GM18861 (cell line): ENCODE measurements around the gene DLGAP1.

Experiments
- ATAC-seq: cut with Tn5 transposase; IDR thresholded peaks from one replicate; pipeline ENCODE4 v1.9.1; 2021; ENCODE audit not compliant: unreplicated experiment

The DLGAP1 gene

DNA sequence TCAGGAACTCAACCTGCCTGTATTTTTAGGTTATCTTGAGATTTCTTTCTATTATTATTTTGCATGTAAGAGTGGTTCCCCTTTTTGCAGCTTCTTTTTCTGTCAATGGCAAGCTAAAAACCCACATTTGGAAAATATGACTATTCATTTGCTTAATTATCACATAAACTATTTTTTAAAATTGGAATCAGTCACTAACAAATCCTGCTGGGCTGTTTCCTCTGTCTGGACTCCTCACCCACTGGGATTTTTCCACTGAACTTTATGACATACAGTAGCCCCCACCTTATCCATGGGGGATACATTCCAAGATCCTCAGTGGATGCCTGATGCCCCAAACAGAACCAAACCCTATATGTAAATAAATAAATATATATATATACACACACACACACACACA lies 447.3 kb downstream of the DLGAP1 start:
- no peak for ATAC-seq

DNA sequence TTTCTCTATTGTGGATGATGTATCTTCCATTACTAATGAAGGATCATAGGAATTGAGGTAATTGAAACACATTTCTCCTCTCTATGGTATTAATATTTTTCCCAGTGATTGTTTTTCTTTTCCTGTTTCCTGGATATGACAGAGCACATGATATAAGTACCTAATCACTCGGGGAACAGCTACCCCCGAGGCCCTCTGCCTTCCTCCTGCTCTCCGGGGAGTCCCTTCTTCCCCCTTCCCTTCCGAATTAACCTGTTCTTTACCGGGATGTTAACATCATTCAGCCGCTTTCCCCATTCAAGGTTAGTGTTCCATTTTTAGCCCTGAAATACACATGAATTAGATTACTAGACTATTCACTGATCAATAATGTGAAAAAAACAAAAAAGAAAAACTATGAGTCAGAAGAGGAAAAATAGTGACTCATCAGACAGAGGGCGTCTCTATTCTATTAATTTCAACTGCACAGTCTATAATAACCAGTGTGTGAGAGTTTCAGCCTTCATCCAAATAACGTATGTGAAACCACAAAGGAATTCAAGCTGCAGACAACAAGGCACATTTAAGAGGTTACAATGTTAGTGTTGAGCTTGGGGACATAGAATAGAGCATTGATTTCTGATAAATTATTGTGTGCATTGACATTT lies 450.8 kb downstream of the DLGAP1 start:
- ATAC-seq: no peak

DNA sequence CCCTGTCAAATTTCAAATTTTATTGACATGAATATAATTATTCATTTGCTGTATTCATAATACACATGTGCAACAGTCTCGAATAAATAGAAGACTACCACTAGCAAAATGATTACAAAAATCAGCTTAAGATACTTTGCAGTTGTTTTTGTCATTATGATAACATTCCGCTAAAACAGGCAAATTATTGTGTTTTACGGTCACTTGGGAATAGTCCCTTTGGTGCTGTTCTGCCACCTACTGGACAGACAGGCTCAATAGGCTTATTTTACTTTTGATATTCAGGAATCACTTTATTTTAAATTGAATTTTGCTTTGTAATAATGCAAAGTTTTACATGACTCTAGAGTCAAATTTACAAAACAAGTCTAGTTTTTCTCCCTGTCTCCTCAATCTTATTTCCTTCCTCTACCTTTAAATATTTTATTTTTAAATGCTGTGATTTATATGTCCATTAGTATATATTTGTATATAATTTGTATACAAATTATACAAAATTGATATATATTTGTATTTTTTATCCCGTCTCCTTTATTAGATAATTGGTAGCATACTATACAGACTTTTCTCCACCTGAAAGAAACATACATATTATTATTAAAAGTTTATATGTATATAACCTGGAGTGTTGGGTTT lies 456.3 kb downstream of the DLGAP1 start:
- no peak for ATAC-seq

DNA sequence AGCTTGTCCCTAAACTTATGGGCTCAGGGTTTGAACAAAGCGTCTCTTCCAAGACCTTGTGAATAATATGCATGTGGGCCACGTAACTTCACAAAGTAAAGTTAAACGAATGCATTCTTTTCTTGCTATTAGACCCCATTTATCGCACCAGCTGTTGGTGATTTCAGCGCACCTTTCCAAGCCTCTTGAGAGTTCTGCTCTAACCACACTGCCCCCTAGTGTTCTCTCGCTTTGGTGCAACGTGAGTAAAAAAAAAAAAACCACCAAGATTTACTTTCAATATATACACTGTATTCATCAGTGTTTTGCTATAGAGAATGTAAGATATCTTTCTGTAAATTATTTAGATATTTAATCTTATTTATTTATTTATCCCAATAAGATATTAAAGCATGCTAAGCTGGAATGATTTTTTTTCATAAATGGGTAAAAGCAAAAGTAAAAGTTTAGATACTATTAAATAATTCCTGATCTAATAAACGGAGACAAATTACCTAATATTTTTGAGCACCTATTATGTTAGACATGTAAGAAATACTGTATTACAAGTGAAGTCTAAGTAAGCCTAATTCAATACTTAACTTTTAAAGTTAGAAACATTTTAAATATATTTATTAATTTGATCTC lies 459.5 kb downstream of the DLGAP1 start:
- ATAC-seq: peak; percentile 69

DNA sequence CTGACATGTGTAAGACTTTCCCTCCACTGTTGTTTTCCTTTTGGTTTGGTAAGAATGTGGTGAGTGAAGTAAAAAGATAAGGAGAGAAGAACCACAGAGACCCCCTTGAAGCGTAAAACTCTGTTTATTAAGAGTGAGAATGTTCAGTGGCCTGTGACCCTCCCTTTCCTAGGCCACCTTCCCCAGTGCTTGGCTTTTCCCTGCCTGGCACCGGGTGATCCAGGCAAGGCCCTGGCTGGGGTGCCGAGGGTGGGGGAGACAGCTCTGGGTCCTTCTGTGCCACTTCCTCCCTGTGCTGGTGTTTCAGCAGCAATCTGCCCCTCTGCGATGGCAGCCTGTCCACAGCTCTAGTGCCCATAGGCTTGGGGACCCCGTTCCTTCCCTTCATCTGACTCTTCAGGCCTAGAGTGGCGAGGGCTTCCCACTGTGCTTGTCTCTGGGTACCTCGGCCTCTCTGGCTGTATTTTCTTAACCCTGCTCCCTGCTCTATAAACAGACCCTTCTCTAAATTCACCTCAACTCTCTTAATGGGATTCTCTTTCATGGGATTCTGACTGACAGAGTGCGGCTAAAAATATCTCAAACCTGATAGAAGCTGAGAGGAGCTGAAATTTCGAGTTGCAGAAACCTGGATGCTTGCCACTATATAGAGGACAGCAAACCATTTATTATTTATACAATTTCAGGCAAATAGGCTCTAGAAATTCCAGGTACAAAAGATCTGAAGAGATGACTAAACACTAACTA lies 461.0 kb downstream of the DLGAP1 start:
- ATAC-seq: no peak

DNA sequence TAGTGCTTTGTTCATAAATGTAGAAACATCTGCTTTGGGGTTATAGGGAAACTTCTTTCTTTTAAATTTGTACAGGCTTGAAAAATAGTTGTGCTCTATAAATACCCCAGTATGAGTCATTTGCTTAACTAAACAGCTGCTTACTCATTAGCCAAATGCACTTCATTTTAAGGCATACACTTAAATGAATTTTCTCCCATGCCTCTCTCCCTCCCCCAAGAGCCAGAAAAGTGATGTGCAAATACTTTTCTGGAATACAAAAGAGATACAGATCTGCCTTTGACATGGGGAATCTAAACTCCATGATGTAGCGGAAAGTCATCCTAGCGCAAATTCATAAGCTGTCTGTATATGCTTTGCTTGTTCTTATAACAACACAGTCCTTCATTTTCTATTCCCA lies 469.4 kb downstream of the DLGAP1 start:
- ATAC-seq: no peak

DNA sequence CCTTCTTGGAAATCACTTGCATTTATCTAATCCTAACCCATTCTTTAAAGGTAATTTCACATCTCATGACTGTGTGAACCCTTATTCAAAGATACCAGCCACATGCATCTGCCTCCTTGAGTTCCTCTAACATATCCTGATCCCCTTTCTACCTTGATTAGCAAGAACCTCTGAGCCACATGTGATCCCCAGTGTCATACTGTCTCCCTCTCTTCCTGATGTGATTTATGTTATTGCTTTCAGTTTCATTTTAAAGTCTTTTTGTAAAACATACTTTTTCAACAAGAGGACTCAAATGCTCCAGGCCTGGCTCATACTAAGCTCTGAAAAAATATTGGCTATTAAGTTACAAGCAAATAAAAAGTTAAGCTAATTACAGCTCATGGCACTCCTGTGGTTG lies 470.1 kb downstream of the DLGAP1 start:
- peak; percentile 38 for ATAC-seq

DNA sequence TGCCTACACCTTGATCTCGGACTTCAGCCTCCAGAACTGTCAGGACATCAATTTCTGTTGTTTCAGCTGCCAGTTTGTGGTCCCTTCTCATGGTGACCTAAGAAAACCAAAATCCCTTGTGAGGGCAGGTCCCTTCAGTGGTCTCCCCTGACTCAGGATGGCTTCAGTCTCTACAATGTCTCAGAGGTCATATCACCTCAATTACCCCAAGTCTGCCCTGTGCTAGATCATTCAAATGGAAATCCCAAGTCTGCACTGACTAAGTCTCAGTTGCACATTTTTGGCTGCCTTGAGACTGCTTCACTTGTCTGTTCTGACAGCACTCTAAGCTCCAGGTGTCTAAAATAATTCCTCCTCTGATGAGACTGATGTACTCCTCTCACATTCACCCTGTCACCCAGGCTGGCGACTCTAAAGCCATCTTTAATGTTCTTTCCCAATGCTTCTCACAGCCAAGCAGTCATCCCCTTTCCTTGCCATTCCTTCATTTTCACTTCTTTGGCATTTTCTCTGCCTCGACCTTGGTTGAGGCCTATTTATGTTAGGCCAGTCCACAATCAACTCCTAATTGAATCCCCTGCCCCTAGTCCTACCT lies 470.8 kb downstream of the DLGAP1 start:
- no peak for ATAC-seq

DNA sequence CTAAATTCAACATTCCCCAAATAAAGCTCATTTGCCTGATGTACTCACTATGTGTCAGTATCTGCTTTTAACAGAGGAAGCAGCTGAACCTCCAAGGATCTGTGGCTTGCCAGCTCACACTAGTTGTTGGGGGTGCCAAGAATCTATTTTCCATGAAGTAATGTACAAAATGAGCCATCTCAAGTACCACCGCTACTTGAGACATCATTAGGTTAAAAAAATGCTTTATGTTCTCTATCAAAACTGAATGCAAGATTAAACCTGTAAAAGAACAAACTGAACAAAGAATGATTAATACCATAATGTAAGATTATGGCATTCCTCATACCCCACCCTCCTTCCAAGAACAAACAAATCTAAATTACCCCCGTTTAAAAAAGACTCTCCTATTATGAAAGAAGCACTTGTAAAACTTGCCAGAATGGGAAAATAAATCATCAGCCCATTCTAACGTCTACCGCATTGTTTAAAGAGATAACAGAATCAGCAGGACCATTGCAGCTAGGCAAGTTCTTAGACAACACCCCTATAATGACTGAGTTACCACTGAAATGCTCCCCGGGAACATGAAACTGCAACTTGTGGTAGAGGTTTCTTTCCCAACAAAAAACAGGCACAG lies 471.6 kb downstream of the DLGAP1 start:
- ATAC-seq: no peak

DNA sequence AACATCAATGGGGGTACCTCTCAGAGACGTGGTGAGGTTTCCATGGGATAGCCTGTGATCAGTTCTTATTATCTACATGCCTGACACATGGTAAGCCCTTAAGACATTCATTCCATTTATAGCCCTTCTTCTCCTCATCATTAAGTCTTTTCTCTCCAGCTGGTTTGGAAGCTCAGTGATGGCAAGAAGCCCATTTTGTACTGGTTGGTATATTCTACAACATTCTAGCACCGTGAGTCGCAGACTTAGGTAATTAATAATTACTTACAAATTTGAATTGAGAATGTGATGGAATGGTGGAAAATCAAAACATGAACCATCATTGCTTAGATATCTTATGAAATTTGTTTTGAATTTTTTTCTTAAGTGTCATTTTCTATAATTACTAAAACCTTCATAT lies 472.6 kb downstream of the DLGAP1 start:
- ATAC-seq: no peak

DNA sequence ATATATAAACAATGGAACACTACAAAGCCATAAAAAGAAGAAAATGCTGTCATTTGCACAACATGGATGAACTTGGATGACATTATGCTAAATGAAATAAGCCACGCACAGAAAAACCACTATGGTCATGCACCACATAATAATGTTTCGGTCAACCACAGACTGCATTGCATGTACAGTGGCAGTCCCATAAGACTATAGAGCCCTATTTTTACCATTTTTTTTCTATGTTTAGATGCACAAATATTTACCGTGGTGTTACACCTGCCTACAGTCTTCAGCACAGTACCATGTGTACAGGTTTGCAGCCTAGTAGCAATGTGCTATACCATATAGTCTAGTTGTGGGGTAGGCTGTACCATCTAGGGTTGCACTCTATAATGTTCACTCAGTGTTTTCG lies 476.1 kb downstream of the DLGAP1 start:
- no peak for ATAC-seq

DNA sequence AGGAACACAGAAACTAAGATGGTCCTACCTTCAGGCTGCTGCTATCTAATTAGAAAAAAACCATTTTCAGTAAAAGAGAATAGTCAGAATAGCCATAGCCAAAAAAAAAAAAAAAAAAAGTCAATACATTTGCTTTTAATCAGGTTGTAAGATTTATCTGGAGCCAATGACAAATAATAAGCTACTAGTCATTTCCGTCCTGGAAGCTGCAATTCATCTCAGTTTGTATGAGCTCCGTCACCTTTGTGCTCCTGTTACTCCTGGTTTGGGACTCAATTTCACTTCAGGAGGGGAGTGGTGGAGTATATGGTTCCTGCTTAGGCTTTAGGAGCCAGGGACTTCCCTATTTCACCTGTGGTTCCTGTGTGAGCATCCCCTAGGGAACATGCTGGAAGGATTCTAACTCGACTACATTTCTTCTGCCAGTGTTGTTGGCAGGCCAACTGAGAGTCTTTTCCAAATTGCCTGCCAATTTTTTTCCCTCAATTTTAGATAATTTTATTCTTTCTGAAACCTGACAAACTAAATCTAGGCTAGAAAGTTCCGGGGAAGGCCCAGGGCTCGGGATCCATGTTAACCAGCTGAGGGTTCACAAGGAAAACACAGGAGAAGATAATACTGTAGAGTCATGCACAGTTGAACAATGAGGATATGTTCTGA lies 481.8 kb downstream of the DLGAP1 start:
- no peak for ATAC-seq

DNA sequence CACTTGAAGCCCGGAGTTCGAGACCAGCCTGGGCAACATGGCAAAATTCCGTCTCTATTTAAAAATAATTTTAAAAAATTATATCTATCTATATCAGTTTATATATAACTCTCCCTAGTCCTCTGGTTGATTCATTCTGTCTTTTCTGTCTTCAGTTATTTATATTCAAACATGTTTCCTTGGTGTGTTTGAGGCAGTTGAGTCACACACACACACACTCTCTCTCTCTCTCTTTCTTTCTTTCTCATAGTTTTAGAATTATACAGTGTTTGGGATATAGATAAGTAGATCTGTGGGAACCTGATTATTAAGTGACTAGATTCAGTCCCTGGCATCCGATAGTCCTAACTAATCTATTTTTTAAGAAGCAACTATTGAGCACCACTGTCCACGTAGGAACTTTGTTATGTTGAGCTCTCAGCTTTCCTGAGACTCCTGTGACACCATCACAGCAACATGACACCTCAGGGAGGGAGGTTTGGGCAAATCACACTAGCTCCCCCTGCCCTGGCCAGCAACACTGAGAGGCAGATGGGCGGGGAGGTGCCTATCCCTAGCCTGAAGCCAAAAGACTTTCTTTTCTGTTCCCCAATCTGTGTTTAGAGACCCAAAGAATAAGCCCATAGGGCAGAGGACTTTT lies 482.7 kb downstream of the DLGAP1 start:
- no peak for ATAC-seq

DNA sequence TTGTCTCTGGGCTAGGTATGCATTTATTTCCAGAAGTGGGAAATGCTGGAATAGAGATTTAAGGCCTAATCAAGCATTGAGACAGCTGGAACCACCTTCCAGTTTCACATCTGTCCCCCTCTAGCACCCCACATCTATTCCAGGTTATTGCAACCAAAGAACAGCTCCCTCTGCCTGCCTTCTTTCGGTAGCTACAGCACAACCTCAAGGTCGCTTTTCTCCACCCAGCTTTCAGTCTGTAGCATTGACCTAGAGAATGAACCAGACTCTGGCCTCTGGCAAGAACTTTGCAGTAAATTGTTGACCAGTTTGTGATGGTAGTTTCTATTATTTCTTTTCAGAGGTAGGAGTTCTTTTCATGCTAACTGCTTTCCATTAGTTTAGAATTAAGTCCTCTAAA lies 484.2 kb downstream of the DLGAP1 start:
- ATAC-seq: no peak

DNA sequence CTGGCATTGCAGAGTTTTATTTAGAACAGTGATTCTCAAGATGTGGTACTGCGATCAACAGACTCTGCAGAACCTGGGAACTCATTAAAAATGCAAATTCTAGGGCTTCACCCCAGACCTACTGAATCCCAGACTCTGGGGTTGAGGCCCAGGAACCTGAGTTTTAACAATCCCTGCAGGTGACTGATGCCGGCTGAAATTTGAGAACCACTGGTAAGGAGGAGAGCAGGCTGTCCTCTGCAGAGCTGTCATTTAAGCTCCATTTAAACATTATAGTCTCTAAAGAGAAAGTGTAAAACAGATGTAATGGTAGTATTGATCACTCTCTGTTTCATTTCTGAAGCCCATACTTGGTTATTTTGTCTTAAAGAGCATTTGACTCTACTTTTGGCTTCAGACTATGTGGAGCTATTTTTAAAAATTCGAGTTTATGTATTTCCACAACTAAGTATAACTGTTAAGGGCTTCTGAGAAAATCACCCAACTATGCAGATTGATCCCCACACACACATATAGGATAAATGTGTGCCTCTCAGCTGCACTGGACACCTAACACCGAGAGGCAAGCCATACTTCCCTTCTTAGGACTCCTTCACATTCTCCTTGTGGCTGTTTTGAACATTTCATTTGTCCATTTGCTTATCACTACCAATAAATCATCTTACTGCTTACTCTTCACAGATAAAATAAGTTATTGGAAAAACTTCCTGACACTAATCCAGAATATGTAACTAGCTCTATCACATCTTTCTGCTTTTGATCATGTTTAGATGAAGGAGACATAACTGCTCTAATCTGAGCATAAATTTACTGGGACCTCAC lies 487.5 kb downstream of the DLGAP1 start:
- ATAC-seq: no peak

DNA sequence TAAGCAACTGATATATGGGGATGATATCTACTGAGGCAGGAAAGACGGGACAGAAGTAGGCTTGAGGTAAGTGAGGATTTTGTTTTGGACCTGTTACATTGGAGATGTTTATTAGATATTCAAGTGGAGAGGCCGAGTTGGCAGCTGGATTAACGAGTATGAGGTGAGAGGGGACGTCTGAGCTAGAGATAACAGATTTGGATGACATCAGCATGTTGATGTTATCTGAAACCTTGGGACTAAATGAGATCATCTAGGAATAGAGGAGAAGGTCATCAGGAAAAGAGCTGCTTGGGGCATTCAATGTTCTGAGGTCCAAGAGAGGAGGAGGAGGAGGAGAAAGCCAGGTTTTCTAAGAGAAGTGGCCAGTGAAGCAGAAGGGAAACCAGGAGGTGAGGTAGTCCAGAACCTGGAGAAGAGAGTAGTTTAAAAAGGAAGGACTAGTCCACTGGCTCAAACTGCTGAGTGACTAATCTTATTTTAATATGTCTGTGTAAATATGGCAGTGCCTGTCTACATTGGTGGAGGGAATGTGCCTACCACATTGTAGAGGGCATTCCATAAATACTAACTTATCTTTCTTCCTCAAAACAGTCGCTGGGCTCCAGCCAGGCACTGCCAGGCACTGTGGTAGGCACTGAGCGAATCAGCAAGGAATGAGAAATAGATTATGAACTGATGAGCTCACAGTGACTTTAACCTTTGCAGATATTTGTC lies 488.3 kb downstream of the DLGAP1 start:
- ATAC-seq: no peak

DNA sequence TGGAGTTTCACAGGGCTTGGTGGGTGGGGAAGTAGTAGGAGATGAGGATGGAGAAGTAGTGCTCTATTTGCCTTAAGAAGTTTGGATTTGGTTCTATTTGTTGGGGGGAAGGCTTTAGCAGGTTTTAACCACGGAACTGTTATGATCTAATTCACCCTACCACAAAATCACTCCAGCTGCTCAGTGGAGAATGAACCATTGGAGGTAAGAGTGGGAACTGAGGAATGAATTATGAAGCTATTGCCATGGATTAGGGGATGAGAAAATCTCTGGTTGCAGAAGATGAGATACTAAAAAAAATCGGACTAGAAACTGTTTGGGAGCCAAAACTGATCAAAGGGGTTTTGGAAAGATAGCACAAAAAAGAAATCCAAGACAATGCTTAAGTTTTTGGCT lies 488.9 kb downstream of the DLGAP1 start:
- no peak for ATAC-seq

DNA sequence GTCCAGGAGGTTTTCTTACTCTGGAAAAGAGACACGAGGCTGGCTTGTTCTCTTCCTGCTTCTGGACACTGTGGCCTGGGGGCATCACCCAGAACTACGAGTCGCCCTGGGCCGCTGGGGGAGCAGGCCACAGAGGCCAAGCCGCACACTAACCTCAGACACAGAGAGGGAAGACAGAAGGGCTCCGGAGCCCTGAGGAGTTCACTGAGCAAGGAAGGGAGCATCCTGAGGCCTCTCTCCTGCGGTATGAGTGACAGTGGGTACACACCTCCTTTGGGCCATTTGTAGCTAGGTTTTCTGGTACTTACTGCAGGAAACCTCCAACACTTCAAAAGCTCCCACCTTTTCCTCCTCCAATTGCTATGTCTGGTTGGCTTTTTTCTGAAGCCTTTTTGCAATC lies 494.1 kb downstream of the DLGAP1 start:
- ATAC-seq: no peak

DNA sequence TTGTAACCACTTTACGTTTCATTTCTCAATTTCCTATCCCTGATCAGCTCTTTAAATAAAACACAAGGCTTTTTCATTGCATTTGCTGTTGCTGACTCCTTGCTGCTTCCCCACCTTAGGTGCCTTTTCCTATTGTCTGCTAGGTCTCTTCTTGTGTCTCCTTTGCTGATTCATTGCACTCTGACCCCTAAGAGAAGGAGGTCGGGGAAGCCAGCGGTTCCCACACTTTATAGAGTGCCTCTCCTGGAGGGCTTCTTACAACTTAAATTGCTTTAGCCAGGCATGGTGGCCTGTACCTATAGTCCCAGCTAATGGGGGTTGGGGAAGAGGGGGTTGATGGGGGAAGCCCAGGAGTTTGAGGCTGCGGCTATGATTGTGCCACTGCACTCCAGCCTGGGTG lies 495.0 kb downstream of the DLGAP1 start:
- no peak for ATAC-seq
